Putamen (tissue), 1 donor: ENCODE measurements around the gene PLBD2.

ENCODE experiments used
- DNase-seq: peaks from one replicate; pipeline ENCODE4 v3.0.0-alpha.2; 2016; ENCODE audit warnings: low spot score

PLBD2 gene

DNA sequence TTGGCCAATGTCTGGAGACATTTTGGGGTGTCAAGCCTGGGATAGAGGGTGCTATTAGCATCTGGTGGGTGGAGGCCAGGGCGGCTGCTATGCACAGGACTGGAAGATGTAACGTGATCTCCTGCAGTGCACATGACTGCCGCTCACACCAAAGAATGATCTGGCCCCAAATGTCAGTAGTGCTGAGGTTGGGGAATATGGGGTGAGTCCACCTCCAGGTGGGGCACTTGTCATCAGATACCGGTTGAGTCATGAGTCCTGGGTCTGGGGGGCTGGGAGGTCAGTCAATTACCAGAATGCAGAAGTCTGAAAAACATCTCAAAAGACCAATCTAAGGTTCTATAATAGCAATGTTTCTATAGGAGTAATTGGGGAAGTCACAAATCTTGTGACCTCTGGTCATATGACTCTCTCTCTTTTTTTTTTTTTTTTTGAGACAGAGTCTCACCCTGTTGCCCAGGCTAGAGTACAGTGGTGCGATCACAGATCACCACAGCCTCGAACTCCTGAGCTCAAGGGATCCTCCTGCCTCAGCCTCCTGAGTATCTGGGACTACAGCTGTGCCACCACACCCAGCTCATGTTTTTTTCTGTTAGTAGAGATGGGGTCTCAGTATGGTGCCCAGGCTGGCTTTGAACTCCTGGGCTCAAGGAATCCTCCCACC lies 57.8 kb downstream of the PLBD2 start:
- DNase-seq = no peak

DNA sequence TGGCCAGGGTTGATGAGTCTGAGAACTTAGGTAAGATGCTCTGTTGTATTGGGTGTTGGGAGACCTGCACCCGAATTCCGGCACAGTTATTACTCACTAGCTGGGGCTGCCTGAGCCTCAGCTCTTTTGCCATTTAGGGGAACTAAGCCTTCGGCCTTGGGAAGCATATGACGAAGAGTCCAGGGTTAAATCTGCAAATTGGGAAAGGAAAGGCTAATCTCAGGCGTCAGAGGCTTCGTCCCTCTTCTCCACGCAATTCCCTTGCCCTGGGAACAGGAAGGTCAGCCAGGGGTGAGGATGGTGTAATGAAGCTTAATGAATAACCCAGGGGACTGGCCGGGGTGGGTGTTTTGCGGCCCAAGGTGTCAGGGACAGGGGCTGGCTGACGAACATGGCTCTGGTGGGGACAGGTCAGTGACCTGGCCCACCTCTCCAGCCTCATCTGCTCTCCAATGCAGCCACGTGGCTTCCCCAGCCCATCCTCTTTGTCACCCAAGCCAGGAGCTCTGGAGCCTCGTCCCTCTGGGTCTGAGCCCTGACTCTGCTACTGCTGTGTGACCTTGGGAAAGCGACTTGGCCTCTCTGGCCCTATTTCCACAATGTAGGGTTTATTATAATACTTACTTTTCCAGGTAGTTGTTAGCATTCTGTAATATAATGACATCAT lies 60.0 kb downstream of the PLBD2 start:
- no peak for DNase-seq

DNA sequence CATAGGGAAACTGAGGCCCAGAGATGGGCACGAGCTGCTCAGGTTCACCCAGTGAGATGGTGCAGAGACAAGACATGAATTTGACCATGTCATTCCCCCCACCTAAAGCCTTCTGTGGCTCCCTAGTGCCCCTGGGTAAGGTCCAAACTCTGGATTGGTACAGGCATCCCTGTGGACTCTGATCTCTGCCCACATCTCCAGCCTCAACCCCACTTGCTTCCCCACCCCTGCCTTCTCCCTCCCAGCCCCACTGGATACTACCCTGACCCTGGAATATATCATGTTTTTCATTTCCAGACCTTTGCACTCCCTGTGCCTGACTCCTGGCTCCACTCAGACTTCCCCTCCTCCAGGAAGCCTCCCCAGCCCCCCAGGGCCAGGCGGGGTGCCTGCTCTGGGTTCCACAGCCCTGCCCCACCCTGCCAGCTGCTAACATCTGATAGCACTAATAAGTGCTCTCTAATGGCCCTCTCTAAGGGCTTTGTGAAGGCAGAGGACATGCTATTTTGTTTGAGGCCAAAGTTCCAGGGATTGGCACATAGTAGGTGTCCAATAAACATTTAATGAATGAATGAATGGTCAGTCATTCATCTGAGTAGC lies 62.7 kb downstream of the PLBD2 start:
- no peak for DNase-seq

- peak; percentile 54 for DNase-seq
These were observed 63.9 kb downstream of the PLBD2 start, which contains the start of gene SDSL for GRCh38 chr12:113422030-113422885. Gene SDSL (plus strand): TSS chr12:113422380. CDS start chr12:113427983, 5,603 bp downstream.

GRCh38 chr12:113422886-113423669 lies 64.7 kb downstream of the PLBD2 start:
- no peak for DNase-seq

DNA sequence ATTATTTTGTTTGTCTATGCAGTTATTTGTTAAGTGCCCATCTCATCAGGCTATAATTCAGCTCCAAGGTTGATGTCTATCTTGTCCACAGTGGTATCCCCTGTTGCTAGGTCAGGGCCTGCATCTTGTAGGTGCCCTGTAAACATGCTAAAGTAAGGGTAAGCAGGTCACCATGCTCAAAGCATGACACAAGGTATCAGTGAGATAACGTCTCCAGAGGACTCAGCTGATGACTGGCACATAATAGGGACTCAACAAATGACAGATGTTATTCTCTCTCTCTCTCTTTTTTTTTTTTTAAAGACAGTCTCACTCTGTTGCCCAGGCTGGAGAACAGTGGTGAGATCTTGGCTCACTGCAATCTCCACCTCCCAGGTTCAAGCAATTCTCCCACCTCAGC lies 66.1 kb downstream of the PLBD2 start:
- no peak for DNase-seq

DNA sequence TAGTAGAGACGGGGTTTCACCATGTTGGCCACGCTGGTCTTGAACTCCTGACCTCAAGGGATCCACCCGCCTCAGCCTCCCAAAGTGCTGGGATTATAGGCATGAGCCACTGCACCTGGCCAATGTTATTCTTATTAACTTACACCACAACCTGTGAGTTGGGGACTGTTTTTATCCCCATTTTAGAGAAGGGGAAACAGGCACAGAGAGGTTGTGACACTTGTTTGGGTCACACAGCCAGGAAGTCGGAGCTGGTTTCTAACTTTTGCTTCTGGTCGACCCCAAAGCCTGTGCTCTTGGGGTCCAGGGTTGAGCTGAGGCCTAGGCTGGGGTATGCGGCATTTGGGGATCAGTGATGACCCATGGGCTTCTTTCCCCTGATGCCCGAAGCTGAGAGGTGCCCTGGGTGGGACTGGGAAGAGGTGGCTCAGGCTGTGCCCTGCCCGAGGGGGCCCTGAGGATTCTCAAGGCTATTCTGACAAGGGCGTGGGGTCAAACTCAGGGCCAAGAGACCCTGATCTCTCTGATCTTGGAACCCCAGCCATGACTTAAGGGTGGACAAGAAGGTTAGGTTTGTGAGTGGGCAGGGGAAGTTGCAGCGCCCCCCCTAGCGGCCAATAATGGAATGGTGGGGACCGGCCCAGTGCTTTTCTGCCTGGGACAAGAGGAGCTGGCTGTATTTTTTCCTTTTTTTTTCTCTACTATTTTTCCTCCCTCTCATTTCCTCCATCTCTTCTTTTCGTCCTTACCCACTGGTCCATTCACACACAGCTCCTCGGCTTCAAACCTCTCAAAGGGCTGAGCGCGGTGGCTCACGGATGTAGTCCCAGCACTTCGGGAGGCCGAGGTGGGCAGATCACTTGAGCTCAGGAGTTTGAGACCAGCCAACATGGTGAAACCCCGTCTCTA lies 66.8 kb downstream of the PLBD2 start:
- DNase-seq = no peak

DNA sequence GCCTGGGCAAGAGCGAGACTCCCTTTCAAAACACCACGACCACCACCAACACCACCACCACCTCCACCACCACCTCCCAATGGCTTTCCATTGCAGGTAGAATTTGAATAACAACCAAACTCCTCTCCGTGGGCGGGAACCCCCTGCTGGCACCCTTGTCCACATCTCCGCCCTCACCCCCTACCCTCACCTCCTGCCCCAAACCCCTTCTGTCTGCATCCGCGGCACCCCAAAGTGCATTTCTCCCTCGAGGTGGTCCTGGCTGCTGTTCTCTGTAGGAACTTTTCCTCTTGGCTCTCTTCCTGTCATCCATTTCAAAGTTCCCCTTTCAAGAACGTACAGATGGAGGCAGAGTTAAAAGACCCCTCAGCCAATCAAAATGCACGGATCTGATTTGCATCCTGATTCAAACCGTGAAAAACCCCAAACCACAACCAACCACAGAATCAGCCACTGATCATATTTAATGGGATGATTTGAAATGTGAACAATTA lies 67.6 kb downstream of the PLBD2 start:
- no peak for DNase-seq

DNA sequence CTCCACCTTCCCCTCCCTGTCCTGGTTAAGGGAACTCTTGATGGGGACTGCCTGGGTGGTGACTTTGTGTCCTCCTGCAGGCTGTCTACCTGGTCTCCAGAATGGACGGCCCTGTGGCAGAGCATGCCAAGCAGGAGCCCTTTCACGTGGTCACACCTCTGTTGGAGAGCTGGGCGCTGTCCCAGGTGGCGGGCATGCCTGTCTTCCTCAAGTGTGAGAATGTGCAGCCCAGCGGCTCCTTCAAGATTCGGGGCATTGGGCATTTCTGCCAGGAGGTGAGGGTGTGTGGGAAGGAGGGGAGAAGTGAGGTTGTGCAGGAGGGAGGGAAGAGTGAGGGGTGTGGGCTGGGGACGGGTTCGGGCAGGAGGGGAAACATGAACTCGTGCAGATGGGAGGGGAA lies 69.5 kb downstream of the PLBD2 start:
- DNase-seq = no peak

DNA sequence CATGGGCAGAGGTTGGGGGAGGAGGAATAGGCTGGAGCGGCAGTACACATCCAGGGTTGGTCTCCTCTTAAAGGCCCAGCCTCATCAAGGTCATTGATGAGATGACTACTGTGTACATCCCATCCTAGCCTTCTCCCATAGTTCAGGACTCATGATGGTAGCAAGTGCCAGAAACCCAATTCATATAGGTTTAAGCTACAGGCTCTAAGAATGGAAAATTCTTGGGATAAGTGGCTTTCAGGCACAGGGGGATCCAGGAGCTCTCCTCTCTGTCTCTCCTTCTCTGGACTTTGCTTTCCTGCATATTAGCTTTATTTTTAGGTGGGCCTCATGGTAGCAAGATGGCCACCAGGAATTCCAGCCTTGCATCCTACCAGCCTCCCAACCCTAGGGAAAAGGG lies 70.1 kb downstream of the PLBD2 start:
- no peak for DNase-seq

GRCh38 chr12:113432986-113433385 lies 74.6 kb downstream of the PLBD2 start:
- DNase-seq = no peak

GRCh38 chr12:113435367-113435766 lies 77.0 kb downstream of the PLBD2 start:
- no peak for DNase-seq

DNA sequence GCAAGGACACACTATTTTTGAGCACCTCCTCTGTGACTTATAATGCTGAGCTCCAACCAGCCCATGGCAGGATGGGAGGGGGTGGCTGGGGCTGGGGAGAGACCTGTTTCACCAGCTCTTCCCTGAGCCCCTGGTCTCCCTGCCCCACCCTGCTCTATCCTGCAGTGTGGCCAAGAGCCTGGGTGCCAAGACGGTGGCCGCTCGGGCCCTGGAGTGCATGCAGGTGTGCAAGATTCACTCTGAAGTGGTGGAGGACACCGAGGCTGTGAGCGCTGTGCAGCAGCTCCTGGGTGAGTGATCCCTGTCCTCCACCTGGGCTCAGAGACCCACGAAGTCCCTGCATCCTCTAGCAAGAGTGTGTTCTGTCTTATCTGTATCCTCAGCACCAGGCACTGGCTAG lies 78.2 kb downstream of the PLBD2 start:
- no peak for DNase-seq

DNA sequence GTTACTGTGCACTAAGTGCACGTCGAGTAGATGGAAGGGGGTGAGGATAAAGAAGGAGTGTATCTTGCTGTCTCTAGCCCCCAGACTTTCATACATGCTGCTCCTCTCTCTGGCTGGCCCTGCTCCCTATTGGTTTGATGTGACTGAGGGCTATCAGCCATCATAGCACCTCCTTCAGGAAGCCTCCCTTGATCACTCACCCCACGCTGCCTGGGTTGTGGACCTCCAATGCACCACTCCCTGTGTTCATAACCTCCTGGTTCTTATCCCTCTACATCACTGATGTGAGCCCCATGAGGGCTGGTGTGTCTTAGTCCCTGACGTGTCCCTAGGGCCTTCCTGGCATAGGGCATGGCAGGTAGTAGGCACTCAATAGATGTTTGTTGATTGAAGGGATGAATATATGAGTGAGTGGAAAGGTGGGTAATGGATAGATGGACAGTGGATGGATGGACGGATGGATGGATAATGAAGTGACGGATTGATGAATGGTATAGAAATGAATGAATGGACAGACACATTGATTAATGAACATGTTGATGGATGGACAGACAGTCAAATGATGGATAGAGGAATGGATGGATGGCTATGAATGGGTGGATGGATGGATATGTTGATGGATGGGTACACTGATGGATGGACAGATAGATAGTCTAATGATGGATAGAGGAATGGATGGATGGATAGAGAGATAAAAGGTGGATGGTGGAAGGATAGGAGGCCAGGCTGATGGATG lies 78.8 kb downstream of the PLBD2 start:
- DNase-seq = no peak

- DNase-seq = no peak
These were observed 79.3 kb downstream of the PLBD2 start for GRCh38 chr12:113437729-113438100.

- no peak for DNase-seq
These were observed 80.3 kb downstream of the PLBD2 start for GRCh38 chr12:113438523-113439300.

DNA sequence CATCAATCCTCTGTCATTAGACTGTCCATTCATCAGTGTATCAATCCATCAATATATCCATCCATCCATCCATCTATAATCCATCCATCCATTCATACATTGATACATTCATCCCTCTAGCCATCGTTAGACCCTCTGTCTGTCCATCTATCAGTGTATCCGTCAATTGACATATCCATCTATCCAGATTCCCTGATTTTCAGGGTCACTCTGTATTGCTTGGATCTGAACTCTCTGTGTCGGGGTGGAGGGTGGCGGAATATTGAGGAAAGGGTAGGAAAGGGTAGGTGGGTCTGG lies 80.9 kb downstream of the PLBD2 start:
- no peak for DNase-seq

- DNase-seq = no peak
These were observed 81.2 kb downstream of the PLBD2 start for GRCh38 chr12:113439606-113440030.

- no peak for DNase-seq
These were observed 81.9 kb downstream of the PLBD2 start for GRCh38 chr12:113440336-113440735.
